H1 (cell line): ENCODE measurements around the gene HOXD10. TPM values are rescaled to one million over a fixed set of nuclear protein-coding genes. Genes with fewer than 3 reads are reported as not detected.

Experiments used
- SUZ12 ChIP-seq: fragments of 200-600 bp; sonication (generic); IDR thresholded peaks from 2 replicates; pipeline ENCODE4 v1.6.1; 2012; ENCODE audit warnings: mild to moderate bottlenecking, inconsistent platforms, low read length, moderate library complexity, mixed read lengths
- polyA plus RNA-seq, 7 experiments: library from polyadenylated mRNA; depleted of rRNA in 3 of 7; stranded (reverse) in 5 of 7; unstranded in 2 of 7; fragments of >200 nt in 5 of 7; fragments of 200-250 nt in 2 of 7; gene quantifications; 1 replicate in 5 of 7; 2 replicates in 1 of 7; 4 replicates in 1 of 7; pipeline versions ENCODE4 v1.2.1 to v1.2.3, GENCODE V29; 2011 to 2013; ENCODE audit warnings: missing spikeins in 2 of 7, mixed read lengths in 2 of 7
- total RNA-seq: library from RNA; stranded (reverse); fragmentation: NEBNext Ultra II Directional; extraction: Animal tissue kit (Norgen Biotek cat#: 25700); gene quantifications from 2 replicates; pipeline ENCODE4 v1.2.1, GENCODE V29; 2021

Gene HOXD10
- total and polyA plus RNA-seq, 2 of the 8 experiments (the other 6 are each of a cell fraction or from before 2014, with no cell fraction given): not detected

DNA sequence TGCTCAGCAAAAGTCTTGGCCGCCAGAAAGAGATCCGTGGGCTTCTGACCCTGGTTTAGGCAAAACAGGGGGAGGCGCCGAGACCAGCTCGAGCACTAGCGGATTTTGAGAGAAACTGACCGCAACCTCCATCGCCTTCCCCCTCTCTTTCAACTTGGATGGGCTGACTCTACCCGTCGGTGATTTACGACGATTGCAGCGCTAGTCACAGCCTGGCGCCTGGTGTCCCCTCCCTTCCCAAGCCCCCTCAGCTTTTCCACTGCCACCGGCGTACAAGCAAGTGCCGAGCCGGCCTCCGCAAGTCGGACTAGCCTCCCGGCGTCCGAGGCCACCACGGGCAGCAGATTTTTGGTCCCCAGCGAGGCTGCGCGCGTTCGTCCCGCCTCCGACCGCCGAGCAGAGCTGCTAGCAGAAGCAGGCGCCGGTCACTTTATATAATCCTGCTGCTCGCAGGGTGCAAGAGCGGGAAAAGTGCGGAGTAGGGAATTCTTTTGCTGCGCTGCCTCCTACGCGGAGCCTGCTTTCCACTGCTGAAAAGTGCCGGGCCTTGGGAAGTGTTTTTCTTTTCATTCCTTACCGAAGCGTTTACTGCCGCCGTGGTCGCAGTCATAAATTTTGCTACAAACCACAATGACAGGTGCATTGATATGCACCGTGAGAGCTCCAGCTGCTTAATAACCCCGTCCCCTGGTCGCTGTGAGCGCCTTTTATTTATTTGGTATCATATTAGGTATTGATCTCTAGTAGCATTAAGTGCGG is 48.2 kb downstream of the HOXD10 start (continued):
- peak; percentile 100 for TF ChIP-seq SUZ12
- TF ChIP-seq, all 59 proteins: peak for 3
